ENCODE measurements around the gene NECAB2. TPM values are rescaled to one million over a fixed set of nuclear protein-coding genes. Genes with fewer than 3 reads are reported as not detected.

Gene NECAB2
- 0.11 TPM in 1 of 2 replicates, not detected in the other for total RNA-seq

GRCh38 chr16:83967838-83968305 lies at the start of gene NECAB2:
Gene NECAB2, plus strand, starts transcription at chr16:83968244. Its CDS starts 405 bp downstream, at chr16:83968649.
- peaks cover 13% of the 10 kb centered on the region for H3K27me3 Mint-ChIP-seq (ENCODE audit: low read depth)
- H3K36me3 Mint-ChIP-seq (ENCODE audit: low read depth), result no peaks in the 10 kb centered on the region
- no peaks in the 10 kb centered on the region for H3K9me3 Mint-ChIP-seq
- intact Hi-C loops (cut with micrococcal nuclease), result no loop called here
- H3K4me3 Mint-ChIP-seq (ENCODE audit: low read depth), result no peak within 1 kb of the TSS
- DNase-seq (ENCODE audit: low spot score), result no peak
- no peaks in the 10 kb centered on the region for H3K4me1 Mint-ChIP-seq (ENCODE audit: low read depth)
- H3K27ac Mint-ChIP-seq, result no peak within 1 kb of the TSS

GRCh38 chr16:83920894-83921491 lies 47.1 kb upstream of the NECAB2 start:
- Mint-ChIP-seq H3K4me1 (ENCODE audit: low read depth) (no peaks in the 10 kb centered on the region), H3K36me3 (ENCODE audit: low read depth) (peaks cover 40% of the 10 kb centered on the region), H3K27ac (no peak overlapping the region), H3K27me3 (ENCODE audit: low read depth) (no peaks in the 10 kb centered on the region), H3K4me3 (ENCODE audit: low read depth) (no peak overlapping the region), H3K9me3 (peaks cover 2% of the 10 kb centered on the region)
- DNase-seq (ENCODE audit: low spot score), result no peak
- intact Hi-C loops (cut with micrococcal nuclease), result no loop called here

GRCh38 chr16:83923581-83924365 lies 44.3 kb upstream of the NECAB2 start:
- Mint-ChIP-seq H3K27me3 (ENCODE audit: low read depth) (no peaks in the 10 kb centered on the region), H3K27ac (no peak overlapping the region), H3K9me3 (no peaks in the 10 kb centered on the region), H3K4me3 (ENCODE audit: low read depth) (no peak overlapping the region), H3K36me3 (ENCODE audit: low read depth) (peaks cover 18% of the 10 kb centered on the region), H3K4me1 (ENCODE audit: low read depth) (no peaks in the 10 kb centered on the region)
- DNase-seq (ENCODE audit: low spot score), result no peak
- intact Hi-C loops (cut with micrococcal nuclease), result no loop called here

GRCh38 chr16:83924686-83925085 lies 43.4 kb upstream of the NECAB2 start:
- Mint-ChIP-seq H3K27ac (no peak overlapping the region), H3K36me3 (ENCODE audit: low read depth) (peaks cover 9% of the 10 kb centered on the region), H3K4me3 (ENCODE audit: low read depth) (no peak overlapping the region), H3K27me3 (ENCODE audit: low read depth) (no peaks in the 10 kb centered on the region), H3K9me3 (no peaks in the 10 kb centered on the region), H3K4me1 (ENCODE audit: low read depth) (no peaks in the 10 kb centered on the region)
- intact Hi-C loops (cut with micrococcal nuclease), result no loop called here
- DNase-seq (ENCODE audit: low spot score), result no peak

- no peak overlapping the region for H3K27ac Mint-ChIP-seq
- no peak for DNase-seq (ENCODE audit: low spot score)
- H3K4me3 Mint-ChIP-seq (ENCODE audit: low read depth), result no peak overlapping the region
- peaks cover 3% of the 10 kb centered on the region for H3K36me3 Mint-ChIP-seq (ENCODE audit: low read depth)
- intact Hi-C loops (cut with micrococcal nuclease), result no loop called here
- no peaks in the 10 kb centered on the region for H3K27me3 Mint-ChIP-seq (ENCODE audit: low read depth)
- no peaks in the 10 kb centered on the region for H3K4me1 Mint-ChIP-seq (ENCODE audit: low read depth)
- no peaks in the 10 kb centered on the region for H3K9me3 Mint-ChIP-seq
Measured at GRCh38 chr16:83925095-83925905, 42.7 kb upstream of the NECAB2 start.

- intact Hi-C loops (cut with micrococcal nuclease), result no loop called here
- H3K27ac Mint-ChIP-seq, result no peak overlapping the region
- no peaks in the 10 kb centered on the region for H3K4me1 Mint-ChIP-seq (ENCODE audit: low read depth)
- H3K9me3 Mint-ChIP-seq, result no peaks in the 10 kb centered on the region
- H3K27me3 Mint-ChIP-seq (ENCODE audit: low read depth), result no peaks in the 10 kb centered on the region
- H3K36me3 Mint-ChIP-seq (ENCODE audit: low read depth), result no peaks in the 10 kb centered on the region
- no peak overlapping the region for H3K4me3 Mint-ChIP-seq (ENCODE audit: low read depth)
- no peak for DNase-seq (ENCODE audit: low spot score)
Measured at GRCh38 chr16:83925957-83926725, 41.9 kb upstream of the NECAB2 start.

GRCh38 chr16:83926726-83927397 lies 41.2 kb upstream of the NECAB2 start:
- peak; percentile 41 for DNase-seq (ENCODE audit: low spot score)
- H3K36me3 Mint-ChIP-seq (ENCODE audit: low read depth), result no peaks in the 10 kb centered on the region
- no peaks in the 10 kb centered on the region for H3K27me3 Mint-ChIP-seq (ENCODE audit: low read depth)
- intact Hi-C loops (cut with micrococcal nuclease), result no loop called here
- H3K27ac Mint-ChIP-seq, result no peak overlapping the region
- H3K9me3 Mint-ChIP-seq, result no peaks in the 10 kb centered on the region
- H3K4me1 Mint-ChIP-seq (ENCODE audit: low read depth), result no peaks in the 10 kb centered on the region
- no peak overlapping the region for H3K4me3 Mint-ChIP-seq (ENCODE audit: low read depth)

GRCh38 chr16:83928341-83929055 lies 39.5 kb upstream of the NECAB2 start:
- Mint-ChIP-seq H3K27me3 (ENCODE audit: low read depth) (no peaks in the 10 kb centered on the region), H3K36me3 (ENCODE audit: low read depth) (no peaks in the 10 kb centered on the region), H3K27ac (no peak overlapping the region), H3K4me1 (ENCODE audit: low read depth) (no peaks in the 10 kb centered on the region), H3K4me3 (ENCODE audit: low read depth) (no peak overlapping the region), H3K9me3 (no peaks in the 10 kb centered on the region)
- intact Hi-C loops (cut with micrococcal nuclease), result no loop called here
- no peak for DNase-seq (ENCODE audit: low spot score)

- Mint-ChIP-seq H3K9me3 (no peaks in the 10 kb centered on the region), H3K4me3 (ENCODE audit: low read depth) (no peak overlapping the region), H3K4me1 (ENCODE audit: low read depth) (no peaks in the 10 kb centered on the region), H3K36me3 (ENCODE audit: low read depth) (no peaks in the 10 kb centered on the region), H3K27me3 (ENCODE audit: low read depth) (no peaks in the 10 kb centered on the region), H3K27ac (no peak overlapping the region)
- no peak for DNase-seq (ENCODE audit: low spot score)
- intact Hi-C loops (cut with micrococcal nuclease), result no loop called here
Measured at GRCh38 chr16:83929811-83930555, 38.1 kb upstream of the NECAB2 start.

GRCh38 chr16:83930730-83931500 lies 37.1 kb upstream of the NECAB2 start:
- no peak overlapping the region for H3K27ac Mint-ChIP-seq
- H3K4me1 Mint-ChIP-seq (ENCODE audit: low read depth), result no peaks in the 10 kb centered on the region
- H3K27me3 Mint-ChIP-seq (ENCODE audit: low read depth), result no peaks in the 10 kb centered on the region
- no peak for DNase-seq (ENCODE audit: low spot score)
- H3K36me3 Mint-ChIP-seq (ENCODE audit: low read depth), result no peaks in the 10 kb centered on the region
- H3K4me3 Mint-ChIP-seq (ENCODE audit: low read depth), result no peak overlapping the region
- intact Hi-C loops (cut with micrococcal nuclease), result no loop called here
- H3K9me3 Mint-ChIP-seq, result no peaks in the 10 kb centered on the region
